Activated CD4-positive, alpha-beta T cell treated with anti-CD3 and anti-CD28 coated beads, Interleukin-2, amount 50 U/mL, for 1 hour (primary cell): ENCODE results near the gene PSMB2.

Experiments used
- DNase-seq: peaks from one replicate; pipeline ENCODE4 v3.0.0-alpha.2; 2020

The PSMB2 gene

DNA sequence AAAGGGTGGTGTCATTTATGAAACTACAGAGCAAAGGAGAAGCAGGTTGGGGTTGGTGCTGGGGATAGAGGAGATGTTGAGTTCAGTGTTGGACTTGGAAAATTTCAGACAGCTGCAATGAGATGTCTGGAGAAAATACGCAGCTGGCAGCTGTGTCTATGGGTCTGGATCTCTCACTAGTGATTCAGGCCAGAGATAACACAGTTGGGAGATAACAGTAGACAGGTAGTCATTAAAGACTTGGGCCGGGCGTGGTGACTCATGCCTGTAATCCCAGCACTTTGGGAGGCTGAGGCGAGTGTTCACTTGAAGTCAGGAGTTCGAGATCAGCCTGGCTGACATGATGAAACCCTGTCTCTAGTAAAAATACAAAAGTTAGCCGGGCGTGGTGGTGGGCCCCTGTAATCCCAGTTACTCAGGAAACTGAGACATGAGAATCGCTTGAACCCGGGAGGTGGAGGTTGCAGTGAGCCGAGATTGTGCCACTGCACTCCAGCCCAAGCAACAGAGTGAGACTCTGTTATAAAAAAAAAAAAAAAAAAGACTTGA is 70.7 kb downstream of the PSMB2 start:
- no peak for DNase-seq

DNA sequence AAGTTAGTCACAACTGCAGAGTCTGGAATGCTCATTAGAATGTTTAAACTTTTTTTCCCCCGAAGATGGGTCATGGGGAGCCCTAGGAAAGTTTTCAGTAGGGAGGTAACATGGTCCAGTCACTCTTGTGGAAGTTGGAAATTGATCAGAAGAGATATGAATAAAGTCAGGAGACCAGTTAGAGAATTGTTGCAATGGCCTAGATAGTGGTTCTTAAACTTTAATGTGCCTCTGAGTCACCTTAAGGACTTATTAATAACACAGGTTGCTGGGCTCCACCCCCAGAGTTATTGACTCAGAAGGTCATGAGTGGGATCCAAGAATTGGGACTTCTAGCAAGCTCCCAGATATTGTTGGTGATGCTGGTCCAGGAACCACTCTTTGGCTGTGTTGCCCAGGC is 71.4 kb downstream of the PSMB2 start:
- DNase-seq = no peak

DNA sequence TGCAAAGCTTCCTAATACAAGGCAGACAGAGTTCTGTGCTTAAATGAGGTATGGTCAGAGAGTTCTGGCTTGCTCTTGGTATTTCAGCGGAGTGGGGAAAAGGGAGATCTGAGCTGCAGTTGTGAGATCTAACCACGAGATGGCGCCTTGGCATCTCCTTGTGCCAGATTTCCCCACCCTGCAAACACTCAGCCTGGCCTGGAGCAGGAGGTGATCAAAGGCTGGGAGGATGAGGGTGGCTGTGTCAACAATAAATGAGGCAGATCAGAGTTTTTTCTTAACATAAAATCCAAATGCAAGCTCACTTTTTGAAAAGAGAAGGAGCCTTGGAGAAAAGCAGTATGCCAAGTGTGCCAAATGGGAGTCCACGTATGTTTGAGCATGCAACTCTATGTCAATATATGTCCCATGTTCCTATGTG is 72.3 kb downstream of the PSMB2 start:
- DNase-seq = peak; percentile 60

DNA sequence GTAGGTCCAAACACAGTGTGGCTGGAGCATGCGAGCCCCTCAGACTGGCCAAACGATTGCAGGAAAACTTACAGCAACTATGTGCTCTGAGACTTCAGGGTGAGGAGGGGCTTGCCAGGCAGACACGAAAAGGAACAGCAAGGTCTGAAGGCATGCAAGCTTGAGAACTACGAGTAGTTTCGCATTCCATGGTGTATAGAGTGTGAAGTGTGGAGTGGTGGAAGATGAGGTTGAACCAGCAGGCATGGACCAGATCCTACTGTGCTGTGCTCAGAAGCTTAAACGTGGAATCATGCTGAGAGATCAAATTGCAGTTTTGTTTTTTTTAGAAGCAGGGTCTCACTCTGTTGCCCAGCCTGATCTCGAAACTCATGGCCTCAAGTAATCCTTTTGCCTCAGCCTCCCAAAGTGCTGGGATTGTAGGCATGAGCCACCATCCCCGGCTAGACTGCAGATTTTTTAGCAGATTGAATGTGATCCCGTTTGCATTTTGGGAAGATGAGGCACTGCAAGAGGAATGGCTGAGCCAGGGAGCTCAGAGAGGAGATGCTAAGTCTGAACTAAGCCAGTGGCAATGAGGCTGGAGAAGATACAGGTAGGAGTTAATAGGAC is 73.3 kb downstream of the PSMB2 start:
- no peak for DNase-seq

DNA sequence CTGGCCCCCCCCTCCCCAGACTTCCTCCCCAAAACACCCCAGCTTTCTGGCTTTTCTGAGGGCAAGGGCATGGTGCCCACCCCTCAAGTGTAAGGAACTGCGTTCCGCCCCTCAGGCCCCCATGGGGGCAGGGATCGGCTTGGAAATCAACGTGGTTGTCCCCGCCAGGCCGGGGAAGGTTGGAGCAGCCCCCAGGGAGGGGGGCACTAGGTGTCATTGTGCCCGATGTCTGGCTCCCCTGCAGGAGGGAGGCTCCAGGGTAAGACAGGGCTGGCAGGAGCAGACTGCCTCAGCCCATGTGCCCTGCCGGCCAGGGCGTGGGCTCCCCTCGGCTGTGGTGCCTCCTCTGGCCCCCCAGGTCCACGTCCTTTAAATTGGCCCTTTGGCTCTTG is 75.6 kb downstream of the PSMB2 start:
- no peak for DNase-seq

DNA sequence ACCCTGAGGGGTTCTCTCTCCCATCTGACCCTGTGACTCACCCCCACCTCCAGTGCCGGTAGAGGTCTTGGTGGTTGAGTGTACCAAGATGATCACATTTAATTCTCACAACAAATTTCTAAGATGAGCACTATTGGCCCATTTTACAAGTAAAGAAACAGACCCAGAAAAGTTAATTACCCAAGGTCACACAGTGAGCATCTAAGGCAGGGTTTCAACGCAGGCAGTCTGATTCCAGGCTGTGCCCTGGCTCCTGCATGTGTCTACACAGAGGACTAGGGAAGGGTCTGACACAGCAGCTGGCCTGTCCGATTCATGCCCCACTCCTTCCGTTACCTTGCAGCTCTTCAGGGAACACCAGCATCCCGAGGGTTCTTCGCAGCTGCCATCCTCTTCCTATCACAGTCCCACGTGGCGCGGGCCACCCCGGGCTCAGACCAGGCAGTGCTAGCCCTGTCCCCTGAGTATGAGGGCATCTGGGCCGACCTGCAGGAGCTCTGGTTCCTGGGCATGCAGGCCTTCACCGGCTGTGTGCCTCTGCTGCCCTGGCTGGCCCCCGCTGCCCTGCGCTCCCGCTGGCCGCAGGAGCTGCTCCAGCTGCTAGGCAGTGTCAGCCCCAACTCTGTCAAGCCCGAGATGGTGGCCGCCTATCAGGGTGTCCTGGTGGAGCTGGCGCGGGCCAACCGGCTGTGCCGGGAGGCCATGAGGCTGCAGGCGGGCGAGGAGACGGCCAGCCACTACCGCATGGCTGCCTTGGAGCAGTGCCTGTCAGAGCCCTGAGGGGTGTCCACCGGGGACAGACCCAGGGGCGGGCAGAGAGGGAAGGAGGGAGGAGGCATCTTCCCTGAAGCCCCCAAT is 76.2 kb downstream of the PSMB2 start:
- DNase-seq = no peak

DNA sequence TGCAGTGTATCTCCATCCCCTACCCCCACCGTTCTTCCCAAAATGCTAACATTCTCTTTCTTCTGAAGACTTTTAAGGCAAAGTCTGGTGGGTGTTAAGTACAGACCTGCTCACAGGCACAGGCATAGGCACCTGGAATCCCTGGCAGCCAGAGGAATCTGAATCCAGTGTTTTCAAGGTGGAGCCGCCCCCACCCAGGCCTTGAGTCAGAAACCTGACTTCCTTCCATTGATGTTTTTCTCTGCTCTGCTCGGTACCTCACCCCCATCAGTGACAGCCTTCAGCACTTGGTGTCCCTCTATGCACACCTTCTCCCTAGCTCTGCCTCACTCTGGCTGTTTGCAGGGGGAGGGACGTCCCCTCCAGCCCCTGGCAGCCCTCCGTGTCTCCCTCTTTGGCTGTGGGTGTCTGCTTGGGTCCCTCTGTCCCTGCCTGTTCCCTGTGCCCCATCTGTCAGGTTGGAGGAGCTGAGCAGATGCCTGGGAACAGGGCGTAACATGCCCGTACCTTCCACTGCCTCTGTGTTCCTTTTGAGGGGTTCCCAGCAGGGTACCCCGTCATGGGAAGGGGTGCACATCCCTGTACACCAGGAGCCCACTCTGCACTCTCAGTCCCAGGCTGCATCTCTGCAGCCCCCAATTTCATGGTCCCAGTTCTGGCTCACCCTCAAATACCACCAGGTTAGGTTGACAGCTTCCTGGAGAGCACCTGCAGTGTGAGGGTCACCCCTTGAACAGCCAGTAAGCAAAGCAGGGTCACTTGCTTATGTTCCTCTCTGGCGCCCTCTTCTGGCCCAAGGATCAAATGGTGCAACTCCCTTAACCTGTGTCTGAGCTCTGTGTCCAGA is 77.1 kb downstream of the PSMB2 start:
- DNase-seq = peak; percentile 82

DNA sequence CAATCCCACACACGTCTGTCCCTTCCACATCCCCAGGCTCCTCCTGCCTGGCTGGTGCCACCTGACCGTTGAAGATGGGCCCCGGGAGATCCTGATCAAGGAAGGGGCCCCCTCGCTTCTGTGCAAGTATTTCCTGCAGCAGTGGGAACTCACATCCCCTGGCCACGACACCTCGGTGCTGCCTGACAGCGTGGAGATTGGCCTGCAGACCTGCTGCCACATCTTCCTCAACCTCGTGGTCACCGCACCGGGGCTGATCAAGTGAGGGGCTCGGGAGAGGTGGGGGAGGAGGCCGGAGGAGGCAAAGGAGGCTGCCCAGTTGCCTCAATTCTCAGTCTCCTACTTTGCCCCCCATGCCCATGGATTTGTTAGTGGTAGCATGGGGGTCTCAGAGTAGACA is 78.2 kb downstream of the PSMB2 start:
- no peak for DNase-seq

DNA sequence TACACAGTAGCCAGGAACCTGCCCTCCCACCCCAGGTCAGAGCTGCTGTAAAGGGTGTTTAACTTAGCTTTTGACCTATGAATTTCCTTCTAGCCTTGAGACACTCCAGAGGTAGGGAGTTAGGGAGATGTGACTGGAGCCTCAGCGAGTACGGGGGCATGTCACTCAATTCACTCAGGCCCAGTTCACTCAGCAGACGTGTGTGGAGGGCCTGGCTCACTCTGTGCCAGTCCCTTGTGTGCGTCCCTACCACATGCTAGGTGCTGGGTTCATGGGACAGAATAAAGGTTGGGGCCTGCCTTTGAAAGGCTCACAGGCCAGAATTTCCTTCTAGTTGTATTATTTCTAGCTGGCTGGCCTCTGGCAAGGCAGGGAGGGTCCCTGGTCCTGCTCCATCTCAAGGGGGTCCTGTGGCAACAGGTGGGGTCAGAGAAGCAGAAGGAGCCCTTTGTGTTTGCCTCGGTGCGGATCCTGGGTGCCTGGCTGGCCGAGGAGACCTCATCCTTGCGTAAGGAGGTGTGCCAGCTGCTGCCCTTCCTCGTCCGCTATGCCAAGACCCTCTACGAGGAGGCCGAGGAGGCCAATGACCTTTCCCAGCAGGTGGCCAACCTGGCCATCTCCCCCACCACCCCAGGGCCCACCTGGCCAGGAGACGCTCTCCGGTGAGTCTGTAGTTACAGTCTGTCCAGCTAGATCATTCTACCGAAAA is 79.2 kb downstream of the PSMB2 start:
- no peak for DNase-seq

DNA sequence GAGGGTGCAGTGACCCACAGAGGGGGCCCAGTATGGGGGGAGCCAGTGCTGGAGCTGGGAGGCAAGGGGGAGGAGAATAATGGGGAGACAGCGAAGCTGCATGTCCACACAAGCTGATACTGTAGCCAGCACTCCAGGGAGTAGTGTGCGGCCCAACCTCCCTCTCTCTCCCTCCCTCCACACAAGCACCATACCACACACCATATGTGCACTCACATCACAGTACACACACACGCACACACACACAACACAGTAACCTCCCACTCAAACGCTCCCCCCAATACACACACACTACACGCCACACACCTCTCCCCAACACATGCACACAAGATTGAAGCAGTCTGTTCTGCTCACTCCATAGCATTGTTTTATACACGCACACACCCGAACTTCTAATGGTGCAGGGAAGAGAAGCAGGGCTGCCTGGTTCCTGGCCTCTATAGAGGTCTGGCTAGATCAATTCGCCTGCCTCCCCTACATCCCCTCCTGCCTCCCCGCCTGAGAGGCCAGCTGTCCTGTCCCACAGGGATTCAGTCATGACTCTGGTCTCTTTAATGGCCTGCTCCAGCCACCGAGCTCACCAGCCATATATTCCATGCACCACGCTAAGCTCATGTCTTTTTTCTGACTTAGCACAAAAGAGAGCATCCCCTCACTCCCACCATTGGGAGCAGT is 79.9 kb downstream of the PSMB2 start:
- DNase-seq = no peak

DNA sequence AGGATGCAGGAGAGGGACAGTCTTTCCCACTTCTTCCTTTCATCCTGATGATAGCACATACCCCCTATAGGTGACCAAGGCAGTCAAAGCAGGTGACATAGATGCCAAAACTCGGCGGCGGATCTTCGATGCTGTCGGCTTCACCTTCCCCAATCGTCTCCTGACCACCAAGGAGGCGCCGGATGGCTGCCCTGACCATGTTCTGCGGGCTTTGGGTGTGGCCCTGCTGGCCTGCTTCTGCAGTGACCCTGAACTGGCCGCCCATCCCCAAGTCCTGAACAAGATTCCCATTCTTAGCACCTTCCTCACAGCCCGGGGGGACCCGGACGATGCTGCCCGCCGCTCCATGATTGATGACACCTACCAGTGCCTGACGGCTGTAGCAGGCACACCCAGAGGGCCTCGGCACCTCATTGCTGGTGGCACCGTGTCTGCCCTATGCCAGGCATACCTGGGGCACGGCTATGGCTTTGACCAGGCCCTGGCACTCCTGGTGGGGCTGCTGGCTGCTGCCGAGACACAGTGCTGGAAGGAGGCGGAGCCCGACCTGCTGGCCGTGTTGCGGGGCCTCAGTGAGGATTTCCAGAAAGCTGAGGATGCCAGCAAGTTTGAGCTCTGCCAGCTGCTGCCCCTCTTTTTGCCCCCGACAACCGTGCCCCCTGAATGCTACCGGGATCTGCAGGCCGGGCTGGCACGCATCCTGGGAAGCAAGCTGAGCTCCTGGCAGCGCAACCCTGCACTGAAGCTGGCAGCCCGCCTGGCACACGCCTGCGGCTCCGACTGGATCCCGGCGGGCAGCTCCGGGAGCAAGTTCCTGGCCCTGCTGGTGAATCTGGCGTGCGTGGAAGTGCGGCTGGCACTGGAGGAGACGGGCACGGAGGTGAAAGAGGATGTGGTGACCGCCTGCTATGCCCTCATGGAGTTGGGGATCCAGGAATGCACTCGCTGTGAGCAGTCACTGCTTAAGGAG is 80.8 kb downstream of the PSMB2 start:
- no peak for DNase-seq

DNA sequence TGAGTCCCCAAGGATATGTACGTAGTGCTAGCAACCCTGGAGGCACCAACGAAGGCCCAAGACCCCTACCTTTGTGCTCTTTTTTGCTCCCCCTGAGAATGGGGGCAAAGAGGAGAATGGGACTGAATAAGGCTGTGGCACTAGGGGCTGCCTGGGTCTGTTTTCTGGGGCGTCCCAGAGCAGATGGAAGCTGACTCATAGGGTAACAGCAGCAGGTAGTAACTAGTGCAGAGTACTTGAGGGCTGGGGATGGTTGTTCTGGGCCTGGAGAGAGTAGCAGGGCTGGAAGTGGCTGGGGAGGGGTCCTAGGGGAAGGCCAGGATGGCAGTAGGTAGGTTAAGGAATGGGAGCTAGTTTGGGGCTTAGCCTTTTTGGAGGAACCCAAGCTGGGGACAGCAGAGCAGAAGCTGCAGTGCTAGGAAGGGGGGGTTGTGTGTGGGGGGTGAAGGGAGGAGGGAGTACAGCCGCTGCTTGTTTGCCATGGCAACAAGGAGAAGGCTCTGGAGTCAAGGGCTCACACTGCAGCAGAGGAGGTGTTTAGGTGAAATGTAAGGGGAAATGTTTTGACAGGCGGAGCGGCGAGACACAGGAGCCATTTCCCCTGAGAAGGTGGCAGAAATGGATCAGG is 81.9 kb downstream of the PSMB2 start:
- DNase-seq = no peak

DNA sequence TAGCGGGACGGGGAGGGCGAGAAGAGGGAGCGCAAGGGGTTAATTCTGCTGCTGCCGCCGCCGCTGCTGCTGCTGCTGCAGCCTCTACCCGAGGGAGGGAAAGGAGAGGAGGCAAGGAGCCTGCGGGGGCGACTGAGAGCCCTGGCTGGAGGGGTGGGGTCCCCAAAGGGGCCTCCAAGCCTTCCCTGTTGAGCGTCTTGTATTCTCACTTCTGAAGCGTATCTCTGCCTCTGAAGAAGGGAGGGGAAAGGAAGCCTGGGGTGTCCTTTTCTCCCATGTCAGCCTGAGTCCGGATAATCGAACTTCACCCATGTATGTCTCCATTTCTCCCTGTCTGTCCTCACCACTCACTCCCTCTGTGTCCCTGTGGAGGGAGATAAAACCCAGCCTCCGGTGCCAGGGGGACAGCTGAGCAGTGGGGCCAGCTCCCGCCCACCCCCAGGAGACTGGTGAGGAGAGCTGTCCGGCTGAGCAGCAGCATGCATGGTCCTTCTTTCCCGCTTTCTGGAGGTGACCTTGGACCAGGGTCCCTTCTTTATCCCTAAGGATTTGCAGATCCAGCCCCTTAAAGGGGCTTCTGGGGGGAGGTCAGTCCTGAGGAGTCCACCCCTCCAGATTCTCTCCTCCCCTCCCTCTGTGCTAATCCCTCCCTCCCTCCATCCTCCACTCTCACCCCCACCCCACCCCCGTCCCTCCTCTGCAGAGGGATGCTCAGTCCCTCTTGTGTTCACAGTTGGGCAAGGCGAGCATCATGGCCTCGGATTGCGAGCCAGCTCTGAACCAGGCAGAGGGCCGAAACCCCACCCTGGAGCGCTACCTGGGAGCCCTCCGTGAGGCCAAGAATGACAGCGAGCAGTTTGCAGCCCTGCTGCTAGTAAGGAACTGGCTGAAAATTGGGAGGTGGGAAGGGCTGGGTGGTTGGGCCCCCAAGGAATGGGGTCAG is 82.7 kb downstream of the PSMB2 start:
- DNase-seq = no peak

DNA sequence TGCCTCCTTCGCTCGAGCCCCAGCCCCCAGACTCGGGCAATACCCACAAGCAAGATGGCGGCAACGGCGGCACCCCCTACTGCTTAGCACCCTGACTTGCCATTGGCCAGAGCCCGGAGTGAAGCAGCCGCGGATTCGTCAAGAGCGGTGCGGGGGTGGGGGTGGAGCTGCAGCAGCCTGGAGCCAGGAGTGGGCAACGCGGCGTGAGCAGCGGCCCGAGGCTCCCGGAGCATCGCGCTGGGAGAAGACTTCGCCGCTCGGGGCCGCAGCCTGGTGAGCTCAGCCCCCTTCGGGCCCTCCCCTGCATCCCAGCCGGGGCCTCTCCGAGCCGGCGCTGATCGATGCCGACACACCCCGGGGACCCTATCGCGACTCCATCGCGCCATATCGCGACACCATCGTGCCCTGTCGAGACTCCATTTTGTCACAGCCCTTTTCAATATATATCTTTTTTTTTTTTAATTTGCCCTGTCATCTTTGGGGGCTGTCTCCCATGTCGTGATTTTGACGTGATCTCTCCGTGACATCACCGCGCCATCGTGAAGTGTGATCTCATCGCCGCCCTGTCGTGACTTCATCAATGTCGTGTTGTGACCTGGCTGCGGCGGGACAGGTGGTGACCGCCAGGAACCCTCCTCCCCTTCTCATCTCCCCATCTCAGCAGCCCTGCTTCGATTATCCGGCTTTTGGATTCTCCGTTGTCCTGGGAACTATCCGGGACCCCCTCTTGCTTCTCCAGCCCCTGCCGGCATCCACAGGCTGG is 83.5 kb downstream of the PSMB2 start, which contains the start of gene NCDN:
TSS of gene NCDN (plus strand) at position 189 of the 763 bp plus-strand sequence. CDS start at position 581, 392 bp downstream.
- DNase-seq = peak; percentile 93

DNA sequence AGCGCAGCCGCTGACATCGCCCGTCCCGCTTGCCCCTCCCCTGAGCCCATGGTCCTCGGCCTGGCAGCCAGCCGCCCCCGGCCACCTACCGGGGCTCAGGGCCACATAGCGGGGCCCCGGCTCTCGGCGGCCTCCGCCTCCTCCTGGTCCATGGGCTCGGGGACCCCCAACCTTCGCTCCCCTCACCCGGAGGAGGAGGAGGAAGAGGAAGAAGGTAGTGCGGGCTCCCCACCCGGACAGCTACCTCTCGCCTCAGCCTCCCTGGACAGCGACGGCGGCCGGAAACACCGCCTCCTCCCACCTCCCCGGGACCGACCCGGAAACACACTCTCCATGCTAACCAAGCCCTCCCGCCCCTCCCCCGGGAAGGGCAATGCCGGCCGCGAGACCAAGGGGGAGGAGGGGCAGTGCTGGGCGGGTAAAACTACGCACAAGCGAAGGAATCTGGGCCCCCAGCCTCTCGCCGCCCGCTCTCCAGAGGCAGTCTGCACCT is 84.2 kb downstream of the PSMB2 start, which contains the start of gene KIAA0319L:
TSS of gene KIAA0319L (minus strand) at position 286 of the 493 bp plus-strand sequence. CDS start 2,912 bp downstream, outside the sequence.
- no peak for DNase-seq

DNA sequence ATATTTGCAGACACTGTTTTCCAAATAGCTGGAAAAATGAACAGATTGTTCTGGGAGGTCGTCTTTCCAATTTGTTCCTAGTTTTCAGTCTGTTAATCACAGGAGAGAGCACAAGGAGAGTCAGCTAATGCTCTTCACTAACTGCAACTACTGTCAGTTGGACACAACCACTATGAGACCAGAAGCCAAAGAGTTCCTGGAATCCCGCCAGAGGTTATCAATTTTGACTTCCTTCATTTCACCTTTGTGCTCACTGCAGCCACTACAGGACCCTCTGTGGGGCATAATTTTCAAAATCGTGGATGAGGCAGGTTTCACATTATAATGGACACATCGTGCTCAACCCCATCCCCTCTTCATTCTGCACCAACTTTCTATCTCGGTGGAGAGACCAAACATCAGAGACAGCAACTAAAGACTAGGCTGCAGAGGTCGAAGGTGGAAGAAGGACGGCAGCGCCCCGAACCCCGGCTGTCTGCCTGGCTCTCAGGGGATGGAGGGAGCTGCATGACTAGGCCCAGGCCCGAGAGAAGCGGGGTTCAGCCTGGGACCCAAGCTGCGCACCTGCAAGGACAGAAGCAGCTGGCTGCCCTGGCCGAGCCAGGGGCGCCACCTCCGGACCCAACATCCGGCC is 84.7 kb downstream of the PSMB2 start:
- no peak for DNase-seq
